ELR (cell line): ENCODE data around the gene SORCS3.

ENCODE experiments used
- DNase-seq: peaks from one replicate; pipeline ENCODE4 v3.0.0-alpha.2; 2015; ENCODE audit warnings: low read depth

SORCS3 gene

GRCh38 chr10:104922810-104923209 lies 281.7 kb downstream of the SORCS3 start:
- DNase-seq = no peak

GRCh38 chr10:104923501-104923900 lies 282.4 kb downstream of the SORCS3 start:
- no peak for DNase-seq

- DNase-seq = no peak
Observed at GRCh38 chr10:104924101-104924795, 283.2 kb downstream of the SORCS3 start.

- peak; percentile 44 for DNase-seq
Observed at GRCh38 chr10:104925232-104925851, 284.3 kb downstream of the SORCS3 start.

GRCh38 chr10:104928734-104929133 lies 287.6 kb downstream of the SORCS3 start:
- no peak for DNase-seq

GRCh38 chr10:104931612-104932134 lies 290.6 kb downstream of the SORCS3 start:
- no peak for DNase-seq

- no peak for DNase-seq
Observed at GRCh38 chr10:104935656-104936055, 294.6 kb downstream of the SORCS3 start.

- DNase-seq = peak; percentile 80
Observed at GRCh38 chr10:104937567-104937966, 296.5 kb downstream of the SORCS3 start.

- DNase-seq = no peak
Observed at GRCh38 chr10:104938031-104938430, 296.9 kb downstream of the SORCS3 start.

GRCh38 chr10:104941662-104942061 lies 300.6 kb downstream of the SORCS3 start:
- no peak for DNase-seq

GRCh38 chr10:104947314-104947713 lies 306.2 kb downstream of the SORCS3 start:
- no peak for DNase-seq

- no peak for DNase-seq
Observed at GRCh38 chr10:104957178-104957841, 316.2 kb downstream of the SORCS3 start.

GRCh38 chr10:104966563-104967297 lies 325.6 kb downstream of the SORCS3 start:
- no peak for DNase-seq

- no peak for DNase-seq
Observed at GRCh38 chr10:104980368-104980767, 339.3 kb downstream of the SORCS3 start.

GRCh38 chr10:104981995-104982394 lies 340.9 kb downstream of the SORCS3 start:
- DNase-seq = no peak

- DNase-seq = no peak
Observed at GRCh38 chr10:104988686-104989085, 347.6 kb downstream of the SORCS3 start.

- no peak for DNase-seq
Observed at GRCh38 chr10:104989880-104990279, 348.8 kb downstream of the SORCS3 start.

- no peak for DNase-seq
Observed at GRCh38 chr10:104993085-104993484, 352.0 kb downstream of the SORCS3 start.

GRCh38 chr10:105001269-105001668 lies 360.2 kb downstream of the SORCS3 start:
- no peak for DNase-seq

- DNase-seq = no peak
Observed at GRCh38 chr10:105010411-105011121, 369.5 kb downstream of the SORCS3 start.

- DNase-seq = peak; percentile 47
Observed at GRCh38 chr10:105017116-105017515, 376.0 kb downstream of the SORCS3 start.

- DNase-seq = no peak
Observed at GRCh38 chr10:105017691-105018090, 376.6 kb downstream of the SORCS3 start.
